SU-DHL-6 (cell line): ENCODE measurements around the gene NCCRP1.

Source experiments
- H2AFZ ChIP-seq: fragments of 200-600 bp; sonication (generic); 2 replicates; pipeline ENCODE4 v1.6.1; 2014; ENCODE audit warnings: low read depth, mild to moderate bottlenecking, moderate library complexity, mixed read lengths, antibody characterized with exemption, low read length; ENCODE audit not compliant: severe bottlenecking
- H3F3A ChIP-seq: fragments of 200-600 bp; shearing (Covaris generic); 2 replicates; pipeline ENCODE4 v1.6.0; 2016; ENCODE audit warnings: antibody characterized with exemption, mild to moderate bottlenecking; ENCODE audit not compliant: insufficient read depth
- H3K27ac ChIP-seq: fragments of 200-600 bp; sonication (generic); 2 replicates; pipeline ENCODE4 v1.5.1; 2016; ENCODE audit warnings: low read depth, mild to moderate bottlenecking, low read length, moderate library complexity, mixed read lengths
- H3K27me3 ChIP-seq: fragments of 200-600 bp; sonication (generic), shearing (Covaris generic); 2 replicates; pipeline ENCODE4 v1.6.0; 2014; ENCODE audit warnings: mild to moderate bottlenecking, low read length
- H3K36me3 ChIP-seq: fragments of 200-600 bp; sonication (generic); 2 replicates; pipeline ENCODE4 v1.6.1; 2014; ENCODE audit warnings: mild to moderate bottlenecking, low read length, mixed read lengths
- H3K4me2 ChIP-seq: fragments of 300-600, 200-600 bp; shearing (Covaris generic), sonication (generic); 2 replicates; pipeline ENCODE4 v1.6.0; 2014; ENCODE audit warnings: low read length, low read depth, mild to moderate bottlenecking; ENCODE audit not compliant: poor library complexity, severe bottlenecking
- H3K4me3 ChIP-seq: fragments of 200-600 bp; sonication (generic); 2 replicates; pipeline ENCODE4 v1.5.1; 2014; ENCODE audit warnings: antibody characterized with exemption, low read length, mild to moderate bottlenecking, mixed read lengths; ENCODE audit not compliant: insufficient read depth, poor library complexity, severe bottlenecking
- H3K79me2 ChIP-seq: fragments of 200-600 bp; sonication (generic); 2 replicates; pipeline ENCODE4 v1.6.1; 2014; ENCODE audit warnings: mild to moderate bottlenecking, low read length, moderate library complexity; ENCODE audit not compliant: insufficient read depth
- H3K9ac ChIP-seq: fragments of 200-600 bp; sonication (generic); 2 replicates; pipeline ENCODE4 v1.7.0; 2014; ENCODE audit warnings: mild to moderate bottlenecking, low read length
- H3K9me2 ChIP-seq: fragments of 200-600 bp; sonication (generic); replicated peaks from 2 replicates; pipeline ENCODE4 v1.6.1; 2014; ENCODE audit warnings: low read length; ENCODE audit not compliant: insufficient read depth
- H3K9me3 ChIP-seq: fragments of 200-600 bp; sonication (generic); 2 replicates; pipeline ENCODE4 v1.6.1; 2014; ENCODE audit warnings: low read length, mixed read lengths; ENCODE audit not compliant: insufficient read depth
- H4K20me1 ChIP-seq: fragments of 200-600 bp; sonication (generic); 2 replicates; pipeline ENCODE4 v1.6.1; 2014; ENCODE audit warnings: low read depth, mild to moderate bottlenecking, antibody characterized with exemption, low read length, moderate library complexity, mixed read lengths
- EZH2phosphoT487 ChIP-seq: fragments of 200-600 bp; sonication (generic), shearing (Covaris generic); conservative IDR thresholded peaks from 2 replicates; pipeline ENCODE4 v1.6.1; 2018; ENCODE audit warnings: mild to moderate bottlenecking, antibody characterized with exemption, low read length, moderate library complexity, mixed read lengths
- TF ChIP-seq, protein P1 (sequence below): fragments of 200-600 bp; sonication (generic); IDR thresholded peaks from one replicate; pipeline ENCODE4 v1.5.1; 2017; ENCODE audit warnings: antibody characterized with exemption, mild to moderate bottlenecking, low read length, moderate library complexity; ENCODE audit not compliant: insufficient read depth, poor library complexity, severe bottlenecking

NCCRP1 gene

GRCh38 chr19:39173502-39173991 lies 23.2 kb upstream of the NCCRP1 start:
- H4K20me1 ChIP-seq: no peaks in the 10 kb centered on the region
- H3K79me2 ChIP-seq: no peaks in the 10 kb centered on the region
- no peak overlapping the region for H2AFZ ChIP-seq
- no peaks in the 10 kb centered on the region for H3K36me3 ChIP-seq
- H3K27me3 ChIP-seq: no peaks in the 10 kb centered on the region
- no peaks in the 10 kb centered on the region for H3K9me2 ChIP-seq
- no peaks in the 10 kb centered on the region for H3F3A ChIP-seq
- H3K9me3 ChIP-seq: no peaks in the 10 kb centered on the region
- no peak overlapping the region for H3K27ac ChIP-seq
- TF ChIP-seq, protein P1, sequence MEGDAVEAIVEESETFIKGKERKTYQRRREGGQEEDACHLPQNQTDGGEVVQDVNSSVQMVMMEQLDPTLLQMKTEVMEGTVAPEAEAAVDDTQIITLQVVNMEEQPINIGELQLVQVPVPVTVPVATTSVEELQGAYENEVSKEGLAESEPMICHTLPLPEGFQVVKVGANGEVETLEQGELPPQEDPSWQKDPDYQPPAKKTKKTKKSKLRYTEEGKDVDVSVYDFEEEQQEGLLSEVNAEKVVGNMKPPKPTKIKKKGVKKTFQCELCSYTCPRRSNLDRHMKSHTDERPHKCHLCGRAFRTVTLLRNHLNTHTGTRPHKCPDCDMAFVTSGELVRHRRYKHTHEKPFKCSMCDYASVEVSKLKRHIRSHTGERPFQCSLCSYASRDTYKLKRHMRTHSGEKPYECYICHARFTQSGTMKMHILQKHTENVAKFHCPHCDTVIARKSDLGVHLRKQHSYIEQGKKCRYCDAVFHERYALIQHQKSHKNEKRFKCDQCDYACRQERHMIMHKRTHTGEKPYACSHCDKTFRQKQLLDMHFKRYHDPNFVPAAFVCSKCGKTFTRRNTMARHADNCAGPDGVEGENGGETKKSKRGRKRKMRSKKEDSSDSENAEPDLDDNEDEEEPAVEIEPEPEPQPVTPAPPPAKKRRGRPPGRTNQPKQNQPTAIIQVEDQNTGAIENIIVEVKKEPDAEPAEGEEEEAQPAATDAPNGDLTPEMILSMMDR: no peak
- no peak for TF ChIP-seq EZH2phosphoT487
- H3K4me3 ChIP-seq: no peak overlapping the region
- no peak overlapping the region for H3K4me2 ChIP-seq
- no peak overlapping the region for H3K9ac ChIP-seq

GRCh38 chr19:39174142-39174541 lies 22.6 kb upstream of the NCCRP1 start:
- H3K9me3 ChIP-seq: no peaks in the 10 kb centered on the region
- H3K79me2 ChIP-seq: no peaks in the 10 kb centered on the region
- H3K4me3 ChIP-seq: no peak overlapping the region
- H3K9me2 ChIP-seq: no peaks in the 10 kb centered on the region
- TF ChIP-seq, protein P1: no peak
- TF ChIP-seq EZH2phosphoT487: no peak
- H3K9ac ChIP-seq: no peak overlapping the region
- no peaks in the 10 kb centered on the region for H3K36me3 ChIP-seq
- no peak overlapping the region for H2AFZ ChIP-seq
- no peak overlapping the region for H3K4me2 ChIP-seq
- H3F3A ChIP-seq: no peaks in the 10 kb centered on the region
- H3K27me3 ChIP-seq: no peaks in the 10 kb centered on the region
- H3K27ac ChIP-seq: no peak overlapping the region
- no peaks in the 10 kb centered on the region for H4K20me1 ChIP-seq

DNA sequence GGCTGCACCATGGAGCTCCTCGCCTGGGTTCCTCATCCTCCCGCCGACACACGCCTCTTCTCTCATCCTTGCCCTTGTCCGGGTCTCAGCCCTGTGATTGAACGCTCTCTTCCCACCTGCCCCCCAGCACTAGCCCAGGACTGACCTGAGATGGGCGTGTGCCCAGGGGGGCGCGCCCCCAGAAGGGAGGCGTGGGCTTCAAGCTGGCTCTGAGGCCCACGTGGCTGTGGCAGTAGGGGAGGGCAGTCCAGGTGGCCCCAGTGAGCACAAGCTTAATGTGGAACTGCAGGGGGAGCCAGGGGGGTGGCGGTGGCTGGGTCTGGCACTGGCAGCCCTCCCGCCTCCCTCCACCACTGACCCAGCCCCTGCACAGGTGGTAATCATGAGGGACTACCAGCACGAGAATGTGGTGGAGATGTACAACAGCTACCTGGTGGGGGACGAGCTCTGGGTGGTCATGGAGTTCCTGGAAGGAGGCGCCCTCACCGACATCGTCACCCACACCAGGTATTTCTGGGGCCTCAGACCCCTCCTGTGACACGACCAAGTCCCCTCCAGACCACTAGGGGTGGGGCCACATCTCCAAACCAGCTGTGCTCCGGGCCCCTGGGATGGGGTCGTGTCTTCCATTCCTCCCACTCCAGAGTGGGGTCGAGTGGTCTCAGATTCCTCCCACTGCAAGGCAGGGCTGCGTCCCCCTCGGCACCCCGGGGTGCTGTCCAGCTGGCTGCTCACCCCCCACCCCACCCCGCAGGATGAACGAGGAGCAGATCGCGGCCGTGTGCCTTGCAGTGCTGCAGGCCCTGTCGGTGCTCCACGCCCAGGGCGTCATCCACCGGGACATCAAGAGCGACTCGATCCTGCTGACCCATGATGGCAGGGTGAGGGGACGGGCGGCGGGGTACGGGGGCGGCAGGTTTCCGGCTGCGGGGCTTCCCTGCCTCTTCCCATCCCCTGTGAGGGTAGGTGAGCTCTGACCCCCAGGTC lies 21.9 kb upstream of the NCCRP1 start:
- Histone ChIP-seq H3F3A (no peaks in the 10 kb centered on the region), H3K9ac (no peak overlapping the region), H2AFZ (no peak overlapping the region), H3K79me2 (no peaks in the 10 kb centered on the region), H3K27me3 (no peaks in the 10 kb centered on the region), H3K9me2 (no peaks in the 10 kb centered on the region), H4K20me1 (no peaks in the 10 kb centered on the region), H3K27ac (no peak overlapping the region), H3K9me3 (no peaks in the 10 kb centered on the region), H3K36me3 (no peaks in the 10 kb centered on the region), H3K4me3 (no peak overlapping the region), H3K4me2 (no peak overlapping the region)
- TF ChIP-seq, protein P1: no peak
- no peak for TF ChIP-seq EZH2phosphoT487
